ENCODE results near the gene ASS1.

Gene ASS1

DNA sequence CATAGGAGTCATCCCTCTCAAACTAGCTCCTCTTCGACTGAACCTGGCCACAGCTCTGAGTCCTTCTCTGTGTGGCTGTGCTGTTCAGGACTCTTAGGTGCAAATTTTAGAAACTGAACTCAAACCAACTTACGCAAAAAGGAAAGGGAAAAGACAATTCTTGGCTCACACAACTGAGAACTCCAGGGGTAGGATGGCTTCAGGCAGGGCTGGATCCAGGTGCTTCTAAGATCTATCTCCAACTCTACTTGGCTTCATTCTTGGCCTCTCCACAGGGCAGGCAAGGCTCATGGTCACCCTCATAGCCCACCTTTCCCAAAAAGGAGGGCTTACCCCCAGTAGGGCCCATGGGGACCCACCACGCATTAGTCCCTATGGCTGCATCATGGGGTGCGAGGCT, 8.1 kb downstream of the ASS1 start:
- Histone ChIP-seq H3K9me3 (ENCODE audit: control insufficient read depth, low read length) (no peaks in the 10 kb centered on the region), H3K4me1 (ENCODE audit: control insufficient read depth, insufficient read depth, low read length) (peaks cover 32% of the 10 kb centered on the region), H3K27me3 (ENCODE audit: control insufficient read depth, insufficient read depth, low read length) (no peaks in the 10 kb centered on the region), H3K9ac (ENCODE audit: low read length) (no peak overlapping the region), H3K4me3 (ENCODE audit: low read length) (no peak overlapping the region), H3K36me3 (ENCODE audit: control insufficient read depth, insufficient read depth, low read length) (no peaks in the 10 kb centered on the region)

DNA sequence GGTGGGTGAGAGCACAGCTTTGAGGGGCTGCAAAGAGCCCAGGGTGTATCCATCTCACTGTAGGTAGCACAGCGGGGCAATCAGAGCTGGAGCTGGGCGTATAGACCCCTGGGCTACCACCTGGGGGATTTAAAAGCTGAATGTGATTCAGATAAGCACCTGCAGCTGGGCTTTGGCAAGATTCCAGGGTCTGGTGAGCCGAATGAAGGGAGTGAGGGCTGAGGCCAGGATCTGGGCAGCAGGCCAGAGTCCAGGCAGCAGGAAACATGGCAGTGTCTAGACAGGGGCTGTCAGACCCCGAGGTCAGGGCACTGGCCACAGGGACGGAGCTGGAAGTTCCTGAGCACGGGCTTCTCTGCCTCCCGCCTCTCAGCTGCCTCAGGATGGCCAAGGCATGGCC, 8.7 kb downstream of the ASS1 start:
- Histone ChIP-seq H3K27me3 (ENCODE audit: control insufficient read depth, insufficient read depth, low read length) (no peaks in the 10 kb centered on the region), H3K4me3 (ENCODE audit: low read length) (no peak overlapping the region), H3K36me3 (ENCODE audit: control insufficient read depth, insufficient read depth, low read length) (no peaks in the 10 kb centered on the region), H3K4me1 (ENCODE audit: control insufficient read depth, insufficient read depth, low read length) (peaks cover 30% of the 10 kb centered on the region), H3K9ac (ENCODE audit: low read length) (no peak overlapping the region), H3K9me3 (ENCODE audit: control insufficient read depth, low read length) (no peaks in the 10 kb centered on the region)

DNA sequence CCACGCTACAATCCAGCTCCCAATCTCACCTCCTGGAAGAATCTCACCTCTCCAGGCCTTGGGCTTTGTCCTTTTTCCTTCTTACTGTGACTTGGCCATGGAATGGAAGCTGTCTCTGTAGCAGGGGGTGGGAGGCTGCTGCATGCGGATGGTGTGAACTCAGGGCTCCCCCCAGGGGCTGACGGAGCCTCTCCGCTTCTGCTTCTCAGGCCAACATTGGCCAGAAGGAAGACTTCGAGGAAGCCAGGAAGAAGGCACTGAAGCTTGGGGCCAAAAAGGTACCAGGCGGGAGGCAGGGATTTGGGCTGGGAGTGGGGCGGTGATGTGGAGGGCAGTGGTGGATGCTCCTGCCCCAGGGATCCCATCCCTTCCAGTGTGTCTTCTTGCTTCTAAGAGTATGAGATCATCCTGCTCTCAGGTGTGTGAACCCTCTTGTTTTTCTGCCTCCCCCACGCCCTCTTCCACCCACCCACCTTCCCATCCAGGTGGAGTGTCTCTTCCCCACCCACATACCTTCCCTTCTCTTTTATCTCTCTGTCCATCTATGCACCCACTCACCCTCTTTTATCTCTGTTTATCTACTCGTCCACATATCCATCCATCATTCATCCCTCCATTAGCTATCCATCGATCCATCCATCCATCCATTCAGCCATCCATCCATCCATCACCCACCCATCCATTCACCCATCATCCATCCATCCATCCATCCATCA, 9.5 kb downstream of the ASS1 start:
- H3K9me3 ChIP-seq (ENCODE audit: control insufficient read depth, low read length): no peaks in the 10 kb centered on the region
- H3K36me3 ChIP-seq (ENCODE audit: control insufficient read depth, insufficient read depth, low read length): no peaks in the 10 kb centered on the region
- no peak overlapping the region for H3K9ac ChIP-seq (ENCODE audit: low read length)
- peaks cover 30% of the 10 kb centered on the region for H3K4me1 ChIP-seq (ENCODE audit: control insufficient read depth, insufficient read depth, low read length)
- no peak overlapping the region for H3K4me3 ChIP-seq (ENCODE audit: low read length)
- H3K27me3 ChIP-seq (ENCODE audit: control insufficient read depth, insufficient read depth, low read length): no peaks in the 10 kb centered on the region

DNA sequence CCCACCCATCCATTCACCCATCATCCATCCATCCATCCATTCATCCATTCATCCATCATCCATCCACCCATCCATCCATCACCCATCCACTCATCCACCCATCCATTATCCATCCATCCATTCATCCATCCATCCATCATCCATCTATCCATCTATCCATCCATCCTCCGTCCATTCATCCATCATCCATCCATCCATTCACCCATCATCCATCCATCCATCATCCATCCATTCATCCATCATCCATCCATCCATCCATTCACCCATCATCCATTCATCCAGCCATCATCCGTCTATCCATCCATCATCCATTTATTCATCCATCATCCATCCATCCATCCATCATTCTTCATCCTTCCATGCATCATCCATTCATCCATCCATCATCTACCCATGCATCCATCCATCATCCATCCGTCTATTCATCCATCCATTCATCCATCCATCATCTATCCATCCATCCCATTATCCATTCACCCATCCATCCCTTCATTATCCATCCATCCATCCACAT, 10.1 kb downstream of the ASS1 start:
- no peak overlapping the region for H3K4me3 ChIP-seq (ENCODE audit: low read length)
- no peaks in the 10 kb centered on the region for H3K36me3 ChIP-seq (ENCODE audit: control insufficient read depth, insufficient read depth, low read length)
- H3K9ac ChIP-seq (ENCODE audit: low read length): no peak overlapping the region
- H3K27me3 ChIP-seq (ENCODE audit: control insufficient read depth, insufficient read depth, low read length): no peaks in the 10 kb centered on the region
- H3K4me1 ChIP-seq (ENCODE audit: control insufficient read depth, insufficient read depth, low read length): peaks cover 30% of the 10 kb centered on the region
- no peaks in the 10 kb centered on the region for H3K9me3 ChIP-seq (ENCODE audit: control insufficient read depth, low read length)

DNA sequence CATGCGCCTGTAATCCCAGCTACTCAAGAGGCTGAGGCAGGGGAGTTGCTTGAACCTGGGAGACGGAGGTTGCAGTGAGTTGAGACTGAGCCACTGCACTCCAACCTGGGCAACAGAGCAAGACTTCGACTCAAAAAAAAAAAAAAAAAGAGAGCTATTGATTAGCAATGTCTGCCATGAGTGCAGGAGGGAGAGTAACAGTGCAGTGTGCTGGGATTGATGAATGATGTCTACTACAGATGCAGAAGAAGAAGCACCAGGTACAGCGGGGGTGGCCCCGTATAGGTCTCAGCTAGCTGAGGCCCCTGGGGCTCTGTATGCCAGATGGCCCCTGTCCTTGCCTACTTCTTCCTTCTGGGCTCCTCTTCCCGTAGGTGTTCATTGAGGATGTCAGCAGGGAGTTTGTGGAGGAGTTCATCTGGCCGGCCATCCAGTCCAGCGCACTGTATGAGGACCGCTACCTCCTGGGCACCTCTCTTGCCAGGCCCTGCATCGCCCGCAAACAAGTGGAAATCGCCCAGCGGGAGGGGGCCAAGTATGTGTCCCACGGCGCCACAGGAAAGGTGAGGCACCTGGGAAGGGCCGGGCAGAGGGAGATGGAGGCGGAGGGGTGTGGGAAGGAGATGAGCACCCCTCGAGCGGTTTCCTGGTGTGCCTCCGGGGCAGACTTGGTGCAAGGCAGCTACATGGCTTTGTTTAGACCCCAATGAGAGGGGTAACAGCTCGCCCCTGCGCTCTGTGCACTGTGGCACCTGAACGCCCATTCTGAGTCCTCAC, 13.5 kb downstream of the ASS1 start:
- Histone ChIP-seq H3K4me3 (ENCODE audit: low read length) (no peak overlapping the region), H3K9me3 (ENCODE audit: control insufficient read depth, low read length) (no peaks in the 10 kb centered on the region), H3K36me3 (ENCODE audit: control insufficient read depth, insufficient read depth, low read length) (no peaks in the 10 kb centered on the region), H3K9ac (ENCODE audit: low read length) (no peak overlapping the region), H3K4me1 (ENCODE audit: control insufficient read depth, insufficient read depth, low read length) (peaks cover 6% of the 10 kb centered on the region), H3K27me3 (ENCODE audit: control insufficient read depth, insufficient read depth, low read length) (no peaks in the 10 kb centered on the region)

DNA sequence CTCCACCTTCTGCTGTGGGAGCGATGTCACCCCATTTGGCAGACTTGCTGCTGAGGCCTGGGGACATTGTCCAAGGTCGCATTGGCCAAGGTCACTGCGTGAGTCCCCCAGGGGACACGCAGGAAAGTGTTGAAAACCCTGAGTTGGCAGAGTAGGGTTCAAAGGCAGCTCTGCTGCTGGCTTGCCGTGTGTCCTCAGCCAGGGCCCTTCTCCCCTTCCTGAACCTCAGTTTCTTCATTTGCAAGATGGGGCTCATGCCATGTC, 14.0 kb downstream of the ASS1 start:
- peaks cover 1% of the 10 kb centered on the region for H3K4me1 ChIP-seq (ENCODE audit: control insufficient read depth, insufficient read depth, low read length)
- H3K27me3 ChIP-seq (ENCODE audit: control insufficient read depth, insufficient read depth, low read length): no peaks in the 10 kb centered on the region
- no peak overlapping the region for H3K4me3 ChIP-seq (ENCODE audit: low read length)
- H3K9ac ChIP-seq (ENCODE audit: low read length): no peak overlapping the region
- H3K36me3 ChIP-seq (ENCODE audit: control insufficient read depth, insufficient read depth, low read length): no peaks in the 10 kb centered on the region
- H3K9me3 ChIP-seq (ENCODE audit: control insufficient read depth, low read length): no peaks in the 10 kb centered on the region

DNA sequence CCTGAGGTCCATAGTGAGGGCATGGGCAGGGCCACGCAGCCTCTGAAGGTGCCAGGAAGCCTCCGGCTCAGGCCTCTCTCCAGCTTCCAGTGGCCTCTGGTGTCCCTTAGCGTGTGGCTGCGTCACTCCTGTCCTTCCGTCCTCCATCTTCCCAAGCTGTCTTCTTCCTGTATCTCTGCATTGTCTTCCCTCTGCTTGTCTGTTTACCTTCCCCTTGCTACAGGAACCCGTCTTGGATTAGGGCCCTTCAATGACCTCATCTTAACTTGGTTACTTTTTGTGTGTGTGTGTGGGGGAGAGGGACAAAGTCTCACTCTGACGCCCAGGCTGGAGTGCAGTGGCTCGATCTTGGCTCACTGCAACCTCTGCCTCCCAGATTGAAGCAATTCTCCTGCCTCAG, 14.4 kb downstream of the ASS1 start:
- Histone ChIP-seq H3K9ac (ENCODE audit: low read length) (no peak overlapping the region), H3K4me3 (ENCODE audit: low read length) (no peak overlapping the region), H3K4me1 (ENCODE audit: control insufficient read depth, insufficient read depth, low read length) (no peaks in the 10 kb centered on the region), H3K36me3 (ENCODE audit: control insufficient read depth, insufficient read depth, low read length) (no peaks in the 10 kb centered on the region), H3K9me3 (ENCODE audit: control insufficient read depth, low read length) (no peaks in the 10 kb centered on the region), H3K27me3 (ENCODE audit: control insufficient read depth, insufficient read depth, low read length) (no peaks in the 10 kb centered on the region)

DNA sequence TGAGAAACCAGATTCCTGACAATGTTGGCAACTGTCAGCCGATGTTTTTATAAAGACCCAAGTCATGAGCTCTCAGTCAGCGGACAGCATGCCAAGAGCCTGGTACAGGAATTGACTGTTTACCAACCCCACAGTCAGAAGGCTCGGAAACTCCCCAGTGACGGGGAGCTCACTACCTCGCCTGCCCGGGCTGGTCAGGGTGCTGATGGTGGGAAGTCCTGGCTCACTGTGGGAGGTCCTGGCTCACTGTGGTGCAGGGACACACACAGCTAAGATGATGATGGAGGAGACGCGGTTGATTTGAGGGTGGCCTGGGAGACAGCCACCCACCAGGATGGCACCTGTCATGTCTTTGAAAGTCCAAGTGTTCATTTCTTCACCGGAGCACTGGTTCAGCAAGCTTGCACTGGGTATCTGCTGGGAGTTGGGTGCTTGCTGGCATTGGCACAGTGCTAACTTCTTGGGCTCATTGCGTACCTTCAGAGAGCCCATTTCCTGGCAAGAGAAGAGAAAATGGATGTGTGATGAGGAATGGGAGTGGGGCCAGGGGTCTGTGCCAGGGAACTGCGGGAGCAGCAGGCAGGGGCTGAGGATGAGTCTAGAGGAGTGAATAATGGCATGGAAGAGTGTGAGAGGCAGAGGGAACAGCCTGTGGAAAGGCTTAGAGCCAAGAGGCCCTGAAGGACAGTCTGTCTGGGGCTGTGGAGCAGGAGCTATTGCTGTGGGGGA, 15.3 kb downstream of the ASS1 start:
- H3K36me3 ChIP-seq (ENCODE audit: control insufficient read depth, insufficient read depth, low read length): no peaks in the 10 kb centered on the region
- no peaks in the 10 kb centered on the region for H3K4me1 ChIP-seq (ENCODE audit: control insufficient read depth, insufficient read depth, low read length)
- no peak overlapping the region for H3K9ac ChIP-seq (ENCODE audit: low read length)
- no peaks in the 10 kb centered on the region for H3K9me3 ChIP-seq (ENCODE audit: control insufficient read depth, low read length)
- H3K4me3 ChIP-seq (ENCODE audit: low read length): no peak overlapping the region
- no peaks in the 10 kb centered on the region for H3K27me3 ChIP-seq (ENCODE audit: control insufficient read depth, insufficient read depth, low read length)

DNA sequence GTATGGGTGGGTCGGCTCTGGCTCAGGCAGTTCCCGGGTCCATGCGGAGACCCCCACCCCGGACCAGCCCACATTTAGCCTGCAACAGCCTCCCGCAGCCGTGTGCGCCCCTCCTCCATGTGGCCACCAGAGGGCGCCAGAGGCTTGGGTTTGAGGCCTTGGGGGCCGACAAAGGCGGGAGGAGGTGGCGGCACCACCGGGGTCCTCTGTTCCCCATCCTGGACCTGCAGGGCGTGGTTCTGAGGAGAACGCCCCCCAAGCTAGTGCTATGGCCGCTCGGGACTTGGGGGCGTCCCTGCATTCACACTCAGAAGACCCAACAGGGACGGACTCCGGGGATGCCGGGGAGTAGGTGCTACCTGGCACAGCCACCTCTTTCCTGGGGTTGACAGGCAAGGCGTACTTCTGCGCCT, 16.5 kb downstream of the ASS1 start:
- no peak overlapping the region for H3K9ac ChIP-seq (ENCODE audit: low read length)
- no peaks in the 10 kb centered on the region for H3K27me3 ChIP-seq (ENCODE audit: control insufficient read depth, insufficient read depth, low read length)
- no peaks in the 10 kb centered on the region for H3K9me3 ChIP-seq (ENCODE audit: control insufficient read depth, low read length)
- no peaks in the 10 kb centered on the region for H3K36me3 ChIP-seq (ENCODE audit: control insufficient read depth, insufficient read depth, low read length)
- H3K4me1 ChIP-seq (ENCODE audit: control insufficient read depth, insufficient read depth, low read length): no peaks in the 10 kb centered on the region
- H3K4me3 ChIP-seq (ENCODE audit: low read length): no peak overlapping the region

DNA sequence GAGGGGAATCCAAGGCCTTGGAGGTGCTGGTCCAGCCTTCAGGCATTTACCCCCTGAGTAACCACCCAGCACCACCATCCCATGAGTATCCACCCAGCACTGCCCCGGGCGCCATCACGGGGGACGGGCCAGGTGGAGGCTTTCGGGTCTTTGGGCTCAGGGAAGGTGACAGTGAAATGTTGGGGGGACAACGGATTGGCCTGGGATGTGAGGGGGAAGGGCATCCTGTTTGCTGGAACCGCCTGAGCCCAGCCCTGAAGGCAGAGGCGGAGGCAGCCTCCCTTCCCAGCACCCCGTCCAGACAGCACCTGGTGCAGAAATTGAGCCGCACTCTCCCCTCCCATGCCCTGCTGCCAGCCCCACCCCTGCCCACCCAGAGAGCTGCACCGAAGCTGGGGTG, 17.0 kb downstream of the ASS1 start:
- H3K9ac ChIP-seq (ENCODE audit: low read length): no peak overlapping the region
- no peaks in the 10 kb centered on the region for H3K27me3 ChIP-seq (ENCODE audit: control insufficient read depth, insufficient read depth, low read length)
- H3K4me1 ChIP-seq (ENCODE audit: control insufficient read depth, insufficient read depth, low read length): no peaks in the 10 kb centered on the region
- no peaks in the 10 kb centered on the region for H3K9me3 ChIP-seq (ENCODE audit: control insufficient read depth, low read length)
- no peaks in the 10 kb centered on the region for H3K36me3 ChIP-seq (ENCODE audit: control insufficient read depth, insufficient read depth, low read length)
- no peak overlapping the region for H3K4me3 ChIP-seq (ENCODE audit: low read length)

DNA sequence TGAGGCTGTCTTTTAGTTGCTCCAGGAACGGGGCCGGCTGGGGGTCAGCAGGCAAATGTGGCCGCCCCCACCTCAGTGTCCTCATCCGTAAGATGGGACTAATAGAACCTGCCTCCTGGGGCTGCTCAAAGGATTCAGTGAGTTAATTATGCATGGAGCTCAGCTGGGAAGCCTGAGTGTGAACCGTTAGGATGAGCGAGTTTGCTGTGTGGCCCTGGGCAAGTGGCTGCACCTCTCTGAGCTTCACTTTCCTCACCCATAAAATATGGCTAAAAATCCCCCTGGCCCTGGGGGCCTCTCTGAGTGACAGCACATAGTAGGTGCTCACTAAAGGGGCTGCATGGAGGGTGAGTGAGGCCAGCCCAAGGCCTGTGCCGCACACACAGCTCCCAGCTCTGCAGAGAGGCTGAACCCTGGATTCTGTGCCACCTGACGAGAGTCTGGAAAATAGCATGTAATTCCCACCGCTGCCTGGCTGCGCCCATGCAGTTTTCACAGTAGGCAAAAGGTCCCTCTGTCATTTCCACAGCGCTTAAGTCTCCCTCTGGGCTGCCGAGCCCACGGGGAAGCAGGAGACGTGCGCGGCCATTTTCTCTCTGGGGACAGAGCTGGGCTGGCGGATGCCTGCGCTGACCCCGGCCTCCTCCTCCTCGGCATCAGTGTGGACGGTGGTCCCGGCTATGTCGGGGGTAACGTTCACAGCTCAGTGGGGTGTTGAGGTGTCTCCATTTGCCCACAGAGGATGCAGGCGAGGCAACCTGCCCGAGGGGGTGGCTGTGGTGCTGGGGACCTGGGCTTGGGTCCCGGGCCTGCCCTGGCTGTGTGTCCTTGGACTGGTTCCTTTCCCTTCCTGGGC, 18.2 kb downstream of the ASS1 start:
- no peaks in the 10 kb centered on the region for H3K36me3 ChIP-seq (ENCODE audit: control insufficient read depth, insufficient read depth, low read length)
- no peak overlapping the region for H3K9ac ChIP-seq (ENCODE audit: low read length)

More for the DNA sequence above, 18.2 kb downstream of the ASS1 start:
- no peaks in the 10 kb centered on the region for H3K4me1 ChIP-seq (ENCODE audit: control insufficient read depth, insufficient read depth, low read length)
- H3K4me3 ChIP-seq (ENCODE audit: low read length): no peak overlapping the region
- H3K9me3 ChIP-seq (ENCODE audit: control insufficient read depth, low read length): no peaks in the 10 kb centered on the region
- H3K27me3 ChIP-seq (ENCODE audit: control insufficient read depth, insufficient read depth, low read length): no peaks in the 10 kb centered on the region
